Activated gamma-delta T cell (primary cell): ENCODE results near the gene SPPL2B.

Experiments
- DNase-seq: peaks from one replicate; lab custom pipeline; 2025; lab: John Stamatoyannopoulos, UW

The SPPL2B gene

DNA sequence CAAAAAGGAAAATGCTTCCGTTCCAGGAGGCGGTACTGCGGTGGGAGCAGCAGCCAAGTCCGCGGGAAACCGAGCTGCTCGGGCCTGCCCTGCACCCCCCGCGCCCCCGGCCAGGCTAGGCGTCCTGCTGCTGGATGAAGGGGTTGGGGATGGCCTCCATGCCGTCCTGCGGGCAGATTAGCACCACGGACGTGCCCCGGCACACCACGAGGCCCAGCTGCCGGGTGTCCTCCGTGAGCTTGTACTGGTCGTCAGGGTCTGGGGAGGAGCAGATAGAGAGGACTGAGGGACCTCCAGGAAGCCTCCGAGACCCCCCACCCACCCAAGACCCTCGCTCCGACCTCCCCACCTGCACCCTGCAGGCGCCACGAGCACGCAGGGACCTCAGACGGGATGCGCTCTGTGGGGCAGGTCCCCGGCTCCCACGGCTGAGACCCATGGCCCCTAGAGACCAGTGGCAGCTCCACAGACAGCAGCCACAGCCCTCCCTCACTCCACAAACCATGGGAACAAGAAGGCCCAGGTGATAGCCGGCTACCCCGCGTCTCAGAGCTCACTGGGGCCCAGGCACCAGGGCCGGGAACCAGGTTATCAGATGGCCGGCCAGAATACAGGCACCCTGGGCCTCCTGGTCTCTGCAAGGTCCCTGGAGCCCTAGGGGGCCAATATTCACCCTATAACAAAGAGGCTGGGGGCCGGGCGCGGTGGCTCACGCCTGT, 6.8 kb upstream of the SPPL2B start:
- DNase-seq: no peak

DNA sequence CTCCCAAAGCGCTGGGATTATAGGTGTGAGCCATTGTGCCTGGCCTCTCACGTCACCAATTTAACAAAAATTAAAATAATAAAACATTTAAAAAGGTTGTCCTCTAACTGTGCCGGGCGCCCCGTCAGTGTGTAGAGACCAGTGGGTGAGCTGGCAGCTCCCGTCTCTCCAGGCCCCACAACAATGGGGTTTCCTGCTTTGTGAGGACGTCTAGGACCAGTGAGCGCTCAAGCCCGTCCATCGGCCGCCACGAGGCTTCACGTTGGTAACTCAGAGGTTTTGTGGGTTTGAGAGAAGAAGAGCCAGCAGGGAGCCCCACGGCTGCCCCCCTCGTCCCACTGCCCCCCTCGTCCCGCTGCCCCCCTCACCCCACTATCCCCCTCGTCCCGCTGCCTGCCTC, 4.8 kb upstream of the SPPL2B start:
- DNase-seq: no peak

DNA sequence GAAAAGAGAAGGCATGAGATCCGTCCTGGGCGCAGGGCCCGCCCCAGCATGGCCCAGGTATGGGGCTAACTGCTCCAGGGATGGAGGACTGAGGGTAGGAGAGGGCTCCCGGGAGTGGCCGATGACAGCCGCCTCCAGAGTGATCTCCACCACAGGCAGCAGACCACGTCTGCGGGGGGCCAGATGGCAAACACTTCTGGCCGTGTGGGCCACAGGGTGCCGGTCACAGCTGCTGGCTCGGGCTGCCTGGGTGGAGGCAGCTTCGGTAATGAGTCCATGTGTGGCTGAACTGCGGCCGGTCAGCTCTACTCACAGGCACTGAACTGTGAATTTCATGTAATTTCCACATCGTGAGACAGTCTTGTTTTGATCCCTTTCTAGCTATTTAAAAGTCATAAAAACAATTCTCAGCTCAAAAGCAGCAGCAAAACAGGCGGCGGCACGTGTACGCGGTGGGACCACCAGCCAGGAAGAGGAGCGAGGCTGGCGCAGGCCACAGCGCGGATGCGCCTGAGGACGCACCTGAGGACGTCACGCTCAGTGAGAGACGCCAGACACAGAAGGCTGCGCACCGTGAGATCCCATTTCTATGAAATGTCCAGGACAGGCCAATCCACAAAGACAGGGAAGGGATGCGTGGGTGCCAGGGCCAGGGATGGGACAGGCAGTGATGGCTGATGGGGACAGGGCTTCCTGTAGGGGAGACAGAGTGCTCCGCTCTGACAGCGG, 4.1 kb upstream of the SPPL2B start:
- no peak for DNase-seq

DNA sequence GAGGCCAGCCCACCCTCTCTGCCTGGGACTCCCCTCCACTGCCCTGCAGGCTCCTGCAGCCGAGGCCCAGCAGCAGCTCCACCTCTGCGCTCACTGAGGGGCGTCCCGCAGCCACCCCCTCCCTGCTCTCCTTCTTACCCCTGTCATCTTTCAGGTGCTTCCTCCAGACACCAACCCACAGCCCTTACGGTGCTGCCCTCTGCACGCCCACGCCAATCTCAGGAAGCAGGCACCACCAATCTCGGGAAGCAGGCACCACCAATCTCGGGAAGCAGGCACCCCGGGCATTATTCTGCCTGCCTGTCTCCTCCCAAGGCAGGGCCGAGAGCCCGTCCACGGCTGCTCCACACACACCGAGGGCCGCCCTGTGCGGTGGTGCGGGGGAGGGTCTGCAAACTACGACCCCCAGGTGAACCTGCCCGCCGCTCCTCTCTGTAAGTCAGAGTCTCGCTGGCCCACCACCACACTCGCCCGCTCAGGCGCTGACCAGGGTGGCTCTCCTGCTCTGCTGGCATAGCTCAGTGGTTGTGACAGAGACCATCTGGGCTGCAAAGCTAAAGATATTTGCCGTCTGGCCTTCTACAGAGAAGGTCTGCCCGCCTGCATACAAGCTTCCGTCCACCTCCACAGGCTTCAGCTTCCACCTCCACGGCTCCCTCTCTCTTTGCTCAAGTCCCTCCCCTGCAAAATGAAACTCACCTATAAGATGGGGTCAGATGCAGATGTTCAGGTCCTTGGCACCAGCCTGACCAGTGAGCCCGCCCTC, 3.0 kb upstream of the SPPL2B start:
- no peak for DNase-seq

DNA sequence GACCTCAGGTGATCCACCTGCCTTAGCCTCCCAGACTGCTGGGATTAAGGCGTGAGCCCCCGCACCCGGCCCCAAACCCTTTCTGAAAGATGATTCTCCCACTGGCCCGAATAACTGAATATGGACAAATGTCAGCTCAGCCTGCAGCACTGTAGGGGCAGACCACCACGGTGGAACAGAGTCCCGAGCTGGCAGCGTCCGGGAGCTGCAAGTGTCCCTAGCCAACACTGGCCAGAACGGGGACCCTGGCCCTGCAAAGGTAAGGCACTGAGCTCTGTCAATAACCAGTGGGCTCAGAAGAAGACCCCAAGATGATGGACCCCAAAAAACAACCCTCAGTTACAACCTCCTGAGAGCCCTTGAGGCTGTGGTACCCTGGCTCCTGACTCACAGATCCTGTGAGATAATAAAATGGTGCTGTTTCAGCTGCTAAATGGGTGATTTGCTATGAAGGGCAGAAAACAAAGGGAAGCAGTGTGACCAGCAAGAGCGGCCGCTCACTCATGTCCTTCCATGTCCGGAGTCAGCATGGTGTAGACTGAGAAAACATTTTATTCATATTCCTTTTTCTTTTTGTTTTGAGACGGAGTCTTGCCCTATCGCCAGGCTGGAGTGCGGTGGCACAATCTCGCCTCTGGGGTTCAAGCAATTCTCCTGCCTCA, 1.7 kb upstream of the SPPL2B start:
- no peak for DNase-seq

DNA sequence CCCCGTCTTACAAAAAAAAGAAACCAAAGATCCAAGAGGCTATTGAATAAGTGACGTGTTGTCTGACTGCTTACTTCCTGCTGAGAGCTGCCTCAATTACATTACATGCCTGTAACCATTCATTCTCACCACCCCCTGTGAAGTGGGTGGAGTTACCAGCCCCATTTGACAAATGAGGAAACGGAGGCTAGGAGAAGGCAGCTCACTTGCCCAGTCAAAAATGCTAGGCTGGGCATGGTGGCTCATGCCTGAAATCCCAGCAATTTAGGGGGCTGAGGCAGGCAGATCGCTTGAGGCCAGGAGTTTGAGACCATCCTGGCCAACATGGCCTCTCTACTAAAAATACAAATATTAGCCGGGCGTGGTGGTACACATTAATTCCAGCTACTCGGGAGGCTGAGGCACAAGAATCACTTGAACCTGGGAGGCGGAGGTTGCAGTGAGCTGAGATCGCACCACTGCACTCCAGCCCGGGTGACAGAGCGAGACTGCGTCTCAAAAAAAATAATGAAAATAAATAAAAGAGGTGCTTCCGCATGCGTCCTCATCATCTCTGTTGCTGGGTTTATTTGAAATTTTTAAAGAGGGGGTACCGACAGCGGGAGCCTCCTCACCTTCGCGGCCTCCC, 597 bp upstream of the SPPL2B start:
- DNase-seq: no peak

DNA sequence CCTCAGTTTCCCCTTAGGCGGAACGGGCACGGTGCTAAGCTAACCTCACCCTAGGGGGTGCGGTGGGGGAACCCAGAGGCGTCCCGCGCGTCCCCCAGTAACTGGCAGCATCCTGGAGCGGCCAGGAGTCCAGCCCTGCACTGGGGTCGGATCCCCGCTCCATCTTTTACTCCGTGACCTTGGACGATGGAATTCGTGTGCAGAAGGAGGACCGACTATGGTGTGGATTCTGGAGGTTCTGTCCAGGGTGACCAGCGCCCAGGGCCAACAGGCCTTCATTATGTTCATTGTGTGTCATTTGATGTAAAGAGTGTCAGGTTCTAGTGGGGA, 630 bp downstream of the SPPL2B start:
- DNase-seq: no peak

DNA sequence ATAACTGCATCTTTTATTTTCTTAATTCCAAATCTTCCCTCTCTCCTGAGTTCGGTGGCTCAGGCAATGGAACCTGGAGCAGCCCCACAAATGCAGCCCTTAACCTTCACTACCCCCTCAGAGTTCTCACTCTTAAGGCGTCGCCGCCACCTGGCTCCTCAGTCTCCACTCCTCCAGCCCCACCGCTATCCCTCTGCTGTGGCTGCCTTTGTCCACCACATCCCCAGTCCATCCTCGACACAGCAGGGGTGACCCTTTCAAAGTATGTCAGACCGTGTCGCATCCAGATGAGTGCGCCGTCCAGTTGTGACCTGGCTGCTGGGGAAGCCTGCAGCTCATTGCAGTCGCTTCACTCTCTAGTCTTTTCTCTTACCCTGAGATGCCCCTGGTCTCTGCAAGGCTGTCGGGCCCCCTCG, 1.0 kb downstream of the SPPL2B start:
- no peak for DNase-seq

DNA sequence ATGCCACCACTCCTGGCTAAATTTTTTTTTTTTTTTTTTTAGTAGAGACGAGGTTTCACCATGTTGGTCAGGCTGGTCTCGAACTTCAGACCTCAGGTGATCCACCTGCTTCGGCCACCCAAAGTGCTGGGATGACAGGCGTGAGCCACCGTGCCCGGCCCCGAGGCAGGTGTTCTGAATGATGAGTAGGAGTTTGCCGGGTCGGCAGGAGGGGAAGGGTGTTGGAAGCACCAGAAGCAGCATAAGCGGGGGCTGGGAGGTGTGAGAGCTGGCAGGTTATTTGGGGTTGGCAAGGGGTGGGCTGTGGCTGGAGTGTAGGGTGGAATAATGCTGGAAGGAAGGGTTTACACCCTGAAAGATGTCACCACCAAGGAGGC, 1.8 kb downstream of the SPPL2B start:
- no peak for DNase-seq

DNA sequence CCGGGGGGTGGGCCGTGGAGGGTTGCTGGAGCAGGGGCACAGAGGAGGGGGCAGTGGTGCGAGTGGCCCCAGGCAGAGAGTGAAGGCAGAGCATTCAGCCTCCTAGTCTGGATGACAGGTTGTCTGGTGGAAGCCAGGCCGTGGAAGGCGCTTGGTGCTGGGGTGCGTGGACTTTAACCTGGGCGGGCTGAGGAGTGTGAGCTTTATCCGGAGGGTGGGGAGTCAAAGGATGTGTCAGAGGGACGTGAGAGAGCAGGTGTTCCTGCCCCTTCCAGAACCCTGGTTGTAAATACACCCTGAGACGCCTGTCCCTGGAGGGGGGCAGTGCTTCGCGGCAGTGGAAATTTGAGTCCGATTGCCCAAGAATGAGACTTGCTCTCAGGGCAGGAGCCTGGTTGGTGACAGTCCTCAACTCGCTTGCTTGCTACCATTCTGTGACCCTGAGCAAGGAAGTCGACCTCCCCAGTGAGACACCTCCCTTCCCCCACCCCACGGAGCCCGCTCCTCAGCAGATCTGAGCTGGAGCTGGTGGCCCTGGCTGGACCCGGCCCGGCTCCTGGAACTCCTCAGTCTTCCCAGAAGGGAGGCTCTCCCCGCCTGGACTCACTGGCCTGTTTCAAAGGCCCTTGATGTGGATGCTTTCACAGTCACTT, 2.3 kb downstream of the SPPL2B start:
- DNase-seq: no peak

DNA sequence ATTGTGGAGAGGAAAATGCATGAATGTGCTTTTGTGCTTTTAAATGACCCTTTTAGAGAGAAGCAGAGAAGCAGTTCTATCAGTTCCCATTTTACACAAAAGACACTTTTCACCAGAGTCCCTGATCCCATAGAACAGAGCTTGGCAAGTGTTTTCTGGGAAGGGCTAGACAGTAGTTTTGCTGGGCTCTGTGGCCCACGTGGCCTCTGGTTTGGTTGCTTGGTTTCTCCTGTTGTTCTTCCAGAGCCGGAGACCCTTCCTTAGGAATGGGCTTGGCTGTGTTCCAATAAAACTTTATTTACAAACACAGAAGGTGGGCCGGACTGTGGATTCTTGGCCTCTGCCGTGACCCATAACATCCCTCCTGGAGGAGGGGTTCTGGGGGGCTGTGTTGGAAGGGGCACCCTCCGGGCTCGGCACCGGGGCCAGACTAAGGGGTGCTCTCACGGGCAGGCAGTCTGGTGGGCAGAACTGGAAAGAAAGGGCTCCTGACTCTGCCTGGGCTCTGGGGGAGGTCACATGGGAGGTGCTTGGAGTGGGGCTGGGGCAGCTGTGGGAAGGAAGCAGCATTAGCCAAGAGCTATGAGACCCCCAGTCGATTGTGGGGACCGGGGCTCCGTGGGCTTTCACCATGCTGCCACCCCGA, 3.2 kb downstream of the SPPL2B start:
- DNase-seq: no peak

DNA sequence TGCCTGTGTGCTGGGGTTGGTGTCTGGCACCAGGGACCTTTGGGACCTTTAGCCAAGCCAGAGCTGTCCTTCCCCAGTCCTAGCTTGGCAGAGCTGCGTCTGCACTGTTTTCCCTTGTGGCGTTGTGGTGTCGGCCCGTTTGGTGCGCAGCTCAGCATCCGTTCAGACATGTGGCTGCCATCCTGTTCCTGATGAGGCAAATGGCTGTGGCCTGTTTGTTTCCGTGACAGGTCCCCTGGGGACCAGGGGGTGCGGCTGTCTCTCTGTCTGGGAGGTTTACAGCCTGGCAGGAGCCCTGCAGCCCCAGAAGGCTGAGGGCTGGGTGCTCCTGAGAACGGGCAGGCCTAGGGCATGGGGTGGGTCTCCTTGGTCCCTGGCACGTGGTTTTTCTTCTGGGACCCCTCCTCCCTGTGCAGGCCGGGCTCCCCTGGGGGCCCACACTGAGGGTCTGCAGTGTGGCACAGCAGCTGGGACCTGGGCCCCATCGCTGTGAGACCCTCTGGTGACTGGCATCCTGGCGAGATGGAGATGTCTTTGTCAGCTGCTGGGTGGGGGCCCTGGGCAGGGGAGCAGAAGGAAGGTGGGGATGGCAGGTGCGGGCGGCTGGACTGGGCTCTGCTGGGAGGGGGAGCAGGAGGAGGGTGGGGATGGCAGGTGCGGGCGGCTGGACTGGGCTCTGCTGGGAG, 4.0 kb downstream of the SPPL2B start:
- DNase-seq: no peak

DNA sequence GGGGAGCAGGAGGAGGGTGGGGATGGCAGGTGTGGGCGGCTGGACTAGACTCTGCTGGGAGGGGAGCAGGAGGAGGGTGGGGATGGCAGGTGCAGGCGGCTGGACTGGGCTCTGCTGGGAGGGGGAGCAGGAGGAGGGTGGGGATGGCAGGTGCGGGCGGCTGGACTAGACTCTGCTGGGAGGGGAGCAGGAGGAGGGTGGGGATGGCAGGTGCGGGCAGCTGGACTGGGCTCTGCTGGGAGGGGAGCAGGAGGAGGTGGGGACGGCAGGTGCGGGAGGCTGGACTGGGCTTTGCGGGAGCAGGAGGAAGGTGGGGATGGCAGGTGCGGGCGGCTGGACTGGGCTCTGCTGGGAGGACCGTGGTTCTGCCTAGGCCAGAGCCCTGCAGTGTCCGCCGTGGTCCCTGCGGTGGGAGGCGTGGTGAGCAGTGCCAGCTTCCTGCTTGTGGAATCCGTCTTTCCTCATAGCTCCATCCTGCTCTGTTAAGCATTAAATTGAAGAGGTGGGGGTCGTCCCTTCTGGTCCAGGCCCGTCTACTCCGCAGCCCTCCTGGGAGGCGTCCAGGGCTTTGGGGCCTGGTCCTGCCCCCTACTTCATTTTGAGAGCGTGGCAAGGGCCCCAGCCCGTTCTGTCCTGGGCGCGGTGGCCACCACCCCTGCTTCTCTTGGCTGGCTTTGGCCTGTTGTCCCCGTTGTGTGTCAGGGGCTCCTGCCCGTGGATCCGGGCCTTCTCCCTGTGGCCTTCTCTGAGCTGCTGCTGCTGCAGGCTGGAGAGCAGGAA, 4.7 kb downstream of the SPPL2B start:
- DNase-seq: no peak

DNA sequence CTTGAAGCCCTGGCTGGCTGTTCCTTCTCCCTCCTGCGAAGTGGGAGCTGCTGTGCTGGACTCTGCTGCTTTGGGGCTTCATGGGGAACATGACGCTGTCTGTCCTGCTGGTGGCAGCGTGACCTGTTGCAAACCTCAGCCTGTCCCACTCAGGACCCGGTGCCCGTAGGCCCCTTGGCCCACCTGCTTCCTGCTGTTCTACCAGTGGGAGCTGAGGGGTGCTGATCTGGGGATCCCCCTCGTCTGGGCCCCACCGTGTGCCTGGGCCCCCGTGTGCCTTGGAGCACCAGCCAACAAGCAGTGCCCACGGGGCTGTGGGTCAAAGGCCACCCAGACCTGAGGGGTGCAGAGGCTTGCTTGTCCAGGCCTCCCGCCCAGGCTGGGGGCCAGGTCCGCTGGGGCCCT, 5.3 kb downstream of the SPPL2B start:
- DNase-seq: no peak

DNA sequence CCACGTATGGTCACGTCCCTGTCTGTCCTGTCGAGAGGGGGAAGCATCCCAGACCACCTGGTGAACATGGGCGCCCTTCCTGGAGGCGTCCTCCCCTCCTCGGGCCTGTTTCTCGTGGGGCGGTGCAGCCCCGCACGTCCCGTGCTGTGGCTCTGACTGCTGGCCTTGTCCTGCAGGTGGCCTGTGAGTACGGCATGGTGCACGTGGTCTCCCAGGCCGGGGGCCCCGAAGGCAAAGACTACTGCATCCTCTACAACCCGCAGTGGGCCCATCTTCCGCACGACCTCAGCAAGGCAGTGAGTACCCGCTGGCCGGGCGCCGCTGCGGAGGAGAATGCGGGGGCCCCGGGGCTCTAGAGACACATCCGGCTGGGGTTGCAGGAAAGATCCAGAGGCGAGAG, 5.9 kb downstream of the SPPL2B start:
- DNase-seq: no peak

DNA sequence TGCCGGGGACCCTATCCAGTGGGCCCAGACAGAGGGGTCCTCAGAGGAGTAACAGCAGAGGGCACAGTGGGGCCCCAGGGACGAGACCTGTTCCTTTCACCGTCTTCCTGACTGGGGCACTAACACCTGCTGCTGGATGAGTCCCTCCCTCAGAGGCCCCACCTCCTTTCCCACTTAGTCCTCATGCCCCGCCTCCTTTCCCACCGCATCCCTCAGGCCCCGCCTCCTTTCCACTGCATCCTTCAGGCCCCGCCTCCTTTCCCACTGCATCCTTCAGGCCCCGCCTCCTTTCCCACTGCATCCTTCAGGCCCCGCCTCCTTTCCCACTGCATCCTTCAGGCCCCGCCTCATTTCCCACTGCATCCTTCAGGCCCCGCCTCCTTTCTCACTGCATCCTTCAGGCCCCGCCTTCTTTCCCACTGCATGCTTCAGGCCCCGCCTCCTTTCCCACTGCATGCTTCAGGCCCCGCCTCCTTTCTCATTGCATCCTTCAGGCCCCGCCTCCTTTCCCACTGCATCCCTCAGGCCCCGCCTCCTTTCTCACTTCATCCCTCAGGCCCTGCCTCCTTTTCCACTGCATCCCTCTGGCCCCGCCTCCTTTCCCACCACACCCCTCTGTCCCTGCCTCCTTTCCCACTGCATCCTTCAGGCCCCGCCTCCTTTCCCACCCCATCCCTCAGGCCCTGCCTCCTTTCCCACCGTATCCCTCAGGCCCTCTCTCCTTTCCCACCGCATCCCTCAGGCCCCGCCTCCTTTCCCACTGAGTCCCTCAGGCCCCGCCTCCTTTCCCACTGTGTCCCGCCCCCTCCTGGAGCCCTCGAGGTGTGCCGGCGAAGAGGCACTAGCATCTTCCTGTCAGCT, 6.7 kb downstream of the SPPL2B start:
- DNase-seq: no peak

DNA sequence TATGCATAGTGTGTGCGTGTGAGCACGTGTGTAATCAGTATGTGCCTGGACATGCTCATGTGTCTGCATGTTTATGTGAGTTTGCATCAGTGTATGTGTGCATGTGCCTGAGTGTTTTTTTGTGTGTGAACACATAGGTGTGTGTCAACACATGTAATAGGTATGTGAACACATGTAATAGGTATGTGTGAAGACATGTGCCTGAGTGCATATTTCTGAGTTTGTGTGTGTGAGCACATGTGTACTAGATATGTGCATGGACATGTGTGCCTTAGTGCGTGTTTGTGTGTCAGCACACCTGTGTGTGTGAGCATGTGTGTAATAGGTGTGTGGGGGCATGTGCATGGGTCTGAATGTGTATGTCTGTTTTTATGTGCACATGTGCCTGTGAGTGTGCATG, 7.4 kb downstream of the SPPL2B start:
- DNase-seq: no peak

DNA sequence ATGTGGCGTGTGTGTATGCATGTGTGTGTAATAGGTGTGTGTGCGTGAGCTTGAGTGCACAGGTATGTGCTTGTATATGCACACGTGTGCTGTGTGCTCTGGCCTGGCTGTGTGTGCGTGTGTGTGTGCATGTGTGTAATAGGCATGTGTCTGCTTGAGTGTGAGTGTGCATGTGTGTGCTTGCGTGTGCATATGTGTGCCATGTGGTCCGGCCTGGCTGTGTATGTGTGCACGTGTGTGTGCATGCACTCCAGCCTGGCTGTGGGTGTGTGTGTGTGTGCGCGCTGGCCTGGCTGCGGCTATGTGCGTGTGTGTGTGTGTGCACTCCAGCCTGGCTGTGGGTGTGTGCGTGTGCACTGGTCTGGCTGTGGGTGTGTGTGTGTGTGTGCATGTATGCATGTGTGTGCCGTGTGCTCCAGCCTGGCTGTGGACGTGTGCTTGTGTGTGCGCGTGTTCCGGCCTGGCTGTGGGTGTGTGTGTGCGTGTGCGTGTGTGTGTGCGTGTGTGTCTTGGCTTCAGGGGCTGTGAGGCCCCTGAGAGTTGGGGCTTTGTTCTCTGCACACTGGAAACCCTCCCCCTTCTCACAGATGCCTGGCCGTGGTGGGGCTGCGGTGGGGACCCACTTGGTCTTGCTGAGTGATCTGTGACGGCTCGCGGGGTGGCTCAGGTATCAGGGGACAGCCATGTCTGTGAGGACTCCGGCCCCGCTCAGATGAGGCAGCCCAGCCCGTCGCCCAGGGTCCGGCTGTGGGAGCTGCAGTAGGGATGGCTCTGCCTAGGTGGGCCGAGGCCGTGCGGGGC, 8.2 kb downstream of the SPPL2B start:
- no peak for DNase-seq
